ENCODE results near the gene CCDC138. TPM values are rescaled to one million over a fixed set of nuclear protein-coding genes. Genes with fewer than 3 reads are reported as not detected.

The CCDC138 gene
- total and polyA plus RNA-seq, 5 donors: 0.86 to 2.7 (median 2.4) TPM

Other genes starting within 250 kb of the CCDC138 start
- gene RANBP2, start 67.3 kb upstream of the CCDC138 start, total RNA-seq: 10 to 100 TPM; 53.3 to 70.4 (median 56.6) TPM
- 15.8 TPM for gene RANBP2, start 67.3 kb upstream of the CCDC138 start, polyA plus RNA-seq
- gene EDAR, start 202.4 kb downstream of the CCDC138 start, total RNA-seq: under 1 TPM in 1 of 4 donors, not detected in 3; 0.09 TPM
- not detected for gene EDAR, start 202.4 kb downstream of the CCDC138 start, polyA plus RNA-seq

Measured in right cardiac atrium (tissue), 5 donors.